Activated CD4-positive, alpha-beta T cell treated with anti-CD3 and anti-CD28 coated beads for 36 hours (primary cell): ENCODE measurements around the gene SPTBN5. TPM values are rescaled to one million over a fixed set of nuclear protein-coding genes. Genes with fewer than 3 reads are reported as not detected.

Experiments used
- ATAC-seq: fragments of 200-7000 bp; cut with Tn5 transposase; one replicate; pipeline ENCODE4 v1.10.0; 2021; ENCODE audit warnings: mild to moderate bottlenecking, moderate library complexity
- CTCF ChIA-PET: fragments of 350-600 bp; sonication (Branson Sonifier 250); formaldehyde crosslinking; loops from one replicate; lab custom pipeline; 2021; ENCODE audit warnings: antibody characterized with exemption; lab: Charles Lee
- POLR2A ChIA-PET: fragments of 350-600 bp; sonication (Branson Sonifier 250); formaldehyde crosslinking; loops from one replicate; lab custom pipeline; 2021; ENCODE audit warnings: antibody characterized with exemption, inconsistent platforms; lab: Charles Lee
- DNase-seq: peaks from one replicate; pipeline ENCODE4 v3.0.0-alpha.2; 2020
- H3K27ac Mint-ChIP-seq: one replicate; pipeline ENCODE4 v1.8.0; 2021; ENCODE audit warnings: mixed read lengths
- H3K27me3 Mint-ChIP-seq: one replicate; pipeline ENCODE4 v1.8.0; 2021; ENCODE audit warnings: mixed read lengths
- H3K36me3 Mint-ChIP-seq: one replicate; pipeline ENCODE4 v1.8.0; 2021; ENCODE audit warnings: low read depth, mixed read lengths
- H3K4me1 Mint-ChIP-seq: one replicate; pipeline ENCODE4 v1.8.0; 2021; ENCODE audit warnings: mixed read lengths
- H3K4me3 Mint-ChIP-seq: one replicate; pipeline ENCODE4 v1.8.0; 2021; ENCODE audit warnings: mild to moderate bottlenecking, moderate library complexity, mixed read lengths
- H3K9me3 Mint-ChIP-seq: one replicate; pipeline ENCODE4 v1.8.0; 2021; ENCODE audit warnings: low read depth, mixed read lengths
- intact Hi-C, 2 experiments: fragments of 100-400 bp; cut with DNase I in 1 of 2; cut with micrococcal nuclease in 1 of 2; formaldehyde crosslinking; loops; one replicate each; pipeline versions ENCODE4 v1.14.2 to v1.15.1; 2022 to 2024; cut with DNase I, micrococcal nuclease
- total RNA-seq, 2 experiments: library from RNA; stranded (reverse); gene quantifications; one replicate each; pipeline ENCODE4 v1.2.3, GENCODE V29; 2021

The SPTBN5 gene
- total RNA-seq, 2 experiments from 2014 or later, result 0.46 to 0.51 TPM

DNA sequence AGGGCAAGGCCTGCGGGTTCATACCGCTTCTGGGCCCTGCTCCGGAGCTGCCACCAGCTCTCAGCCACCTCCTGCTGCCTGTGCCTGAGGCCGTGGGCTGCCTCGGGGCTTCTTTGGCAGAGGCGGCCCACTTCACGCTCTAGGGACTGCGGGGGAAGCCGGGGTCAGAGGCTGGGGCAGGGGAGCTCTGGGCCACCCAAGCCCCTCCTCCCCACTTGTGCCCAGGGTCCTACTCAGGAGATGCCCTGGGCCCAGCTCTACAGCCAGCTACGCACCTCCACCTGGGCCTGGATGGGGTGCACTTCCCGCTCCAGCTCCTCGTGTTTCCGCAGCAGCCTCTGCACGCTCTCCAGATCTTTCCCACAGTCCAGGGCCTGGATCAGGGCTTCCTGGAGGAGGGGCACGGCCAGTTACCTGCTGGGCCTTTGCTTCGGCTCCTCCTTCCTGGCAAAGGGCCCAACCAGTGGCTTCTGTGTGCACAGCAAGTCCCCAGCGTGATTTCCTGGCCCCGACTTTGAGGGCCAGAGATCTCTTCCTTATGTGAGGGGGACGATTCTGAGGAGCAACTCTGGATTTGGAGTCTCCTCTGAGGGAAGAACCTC lies 31.2 kb downstream of the SPTBN5 start:
- Mint-ChIP-seq H3K27ac (no peak overlapping the region), H3K9me3 (no peaks in the 10 kb centered on the region), H3K4me1 (peaks cover 2% of the 10 kb centered on the region), H3K4me3 (no peak overlapping the region), H3K36me3 (no peaks in the 10 kb centered on the region), H3K27me3 (no peaks in the 10 kb centered on the region)
- POLR2A ChIA-PET, result no interaction called here
- ATAC-seq (no peak), DNase-seq (no peak)
- intact Hi-C loops, result no loop called here
- CTCF ChIA-PET, result interaction anchor here (1.1 kb wide), 1 partner anchor 277 kb away, joined by 3 read pairs; no protein-coding TSS in a partner anchor

DNA sequence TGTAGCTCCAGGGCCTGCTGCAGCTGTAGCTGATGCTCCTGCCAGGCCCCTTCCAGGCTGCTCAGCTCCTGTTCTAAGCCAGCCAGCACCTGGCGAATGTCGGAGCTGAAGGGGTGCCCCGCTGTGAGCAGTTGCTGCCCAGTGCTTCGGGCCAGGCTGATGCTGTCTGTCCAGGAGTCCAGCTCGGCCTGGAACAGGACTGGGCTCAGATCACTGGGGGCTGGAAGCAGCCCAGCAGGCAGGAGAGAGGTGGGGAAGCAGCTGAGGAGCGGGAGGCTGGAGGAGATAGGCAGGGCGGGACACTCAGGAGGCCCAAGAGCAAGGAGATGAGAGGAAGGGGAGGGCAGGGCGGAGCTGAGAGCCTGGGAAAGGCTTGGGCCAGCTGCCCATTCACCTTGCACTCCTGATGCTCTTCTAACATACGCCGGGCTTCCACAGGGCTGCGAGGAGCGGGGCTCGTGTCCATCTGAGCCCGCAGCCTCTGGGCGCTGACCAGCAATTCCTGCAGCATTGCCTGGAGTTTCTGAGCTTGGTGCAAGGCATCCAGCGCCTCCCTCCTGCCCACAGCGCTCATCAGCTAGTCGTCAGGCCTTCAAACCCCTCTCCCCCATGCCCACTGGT lies 32.0 kb downstream of the SPTBN5 start:
- DNase-seq (no peak), ATAC-seq (no peak)
- H3K27me3 Mint-ChIP-seq, result no peaks in the 10 kb centered on the region
- no peaks in the 10 kb centered on the region for H3K9me3 Mint-ChIP-seq
- H3K4me3 Mint-ChIP-seq, result no peak overlapping the region
- ChIA-PET POLR2A (interaction anchor here (0.6 kb wide), 1 partner anchor 369 kb away, joined by 3 read pairs; no protein-coding TSS in a partner anchor), CTCF (interaction anchor here (0.6 kb wide), 1 partner anchor 45 kb away, joined by 5 read pairs; no protein-coding TSS in a partner anchor)
- H3K4me1 Mint-ChIP-seq, result peaks cover 2% of the 10 kb centered on the region
- no peaks in the 10 kb centered on the region for H3K36me3 Mint-ChIP-seq
- no peak overlapping the region for H3K27ac Mint-ChIP-seq
- intact Hi-C loops, result no loop called here

DNA sequence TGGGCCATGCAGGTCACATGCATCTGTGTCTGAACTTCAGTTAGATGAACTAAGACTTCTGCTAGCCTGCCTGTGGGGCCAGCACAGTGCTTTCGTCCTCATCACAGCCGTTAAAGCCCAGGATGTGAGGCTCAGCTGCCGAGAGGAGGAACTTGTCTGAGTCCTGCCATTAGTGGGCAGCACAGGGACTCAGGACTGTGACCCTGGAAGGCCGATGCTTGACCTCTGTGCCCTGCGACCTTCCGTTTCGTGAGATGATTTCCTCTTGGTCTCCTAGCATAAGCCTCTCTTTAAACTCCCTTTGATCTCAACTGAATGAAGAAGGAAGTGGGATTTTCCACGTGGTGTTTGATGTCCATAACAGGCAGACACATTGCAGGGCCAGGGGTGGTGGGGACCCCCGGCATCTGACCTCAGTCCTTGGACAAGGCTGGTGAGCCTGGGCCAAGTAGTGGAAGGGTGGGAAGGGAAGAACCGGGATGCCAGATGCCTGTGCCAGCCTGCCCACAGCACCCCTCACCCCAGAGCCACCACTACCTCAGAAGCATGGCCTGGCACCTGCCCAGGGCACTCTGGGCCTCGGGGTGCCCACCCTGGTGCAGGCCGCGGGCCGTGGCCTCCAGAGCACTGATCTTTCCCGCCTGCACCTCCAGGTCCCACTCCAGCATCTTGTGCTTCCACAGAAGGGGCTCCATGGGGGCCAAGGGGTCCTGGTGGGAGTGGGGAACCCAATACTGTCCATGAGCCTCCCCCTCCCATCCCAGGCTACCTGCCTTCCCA lies 33.6 kb downstream of the SPTBN5 start:
- ChIA-PET POLR2A (no interaction called here), CTCF (no interaction called here)
- Mint-ChIP-seq H3K4me1 (peaks cover 2% of the 10 kb centered on the region), H3K4me3 (no peak overlapping the region), H3K27ac (no peak overlapping the region), H3K36me3 (no peaks in the 10 kb centered on the region), H3K27me3 (no peaks in the 10 kb centered on the region), H3K9me3 (no peaks in the 10 kb centered on the region)
- intact Hi-C loops, result no loop called here
- ATAC-seq (no peak), DNase-seq (no peak)

DNA sequence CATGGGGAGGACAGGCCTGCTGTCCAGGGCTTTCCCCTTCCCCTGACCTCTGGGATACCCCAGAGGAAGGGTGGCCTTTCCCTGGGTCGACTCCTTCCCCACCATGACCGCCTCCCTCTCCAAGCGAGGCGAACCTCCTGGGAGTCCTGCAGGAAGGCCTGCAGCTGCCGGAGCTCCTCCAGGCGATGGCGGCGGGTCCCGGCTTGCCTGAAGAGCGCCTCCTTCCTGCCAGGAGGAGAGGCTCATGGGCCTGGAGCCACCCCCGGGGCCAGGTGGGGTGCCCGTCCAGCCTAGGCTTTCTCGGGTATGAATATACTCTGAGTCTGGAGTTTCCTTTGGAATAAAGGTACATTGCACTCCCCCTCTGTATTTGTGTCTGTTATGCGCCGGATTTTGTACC lies 35.1 kb downstream of the SPTBN5 start:
- Mint-ChIP-seq H3K27me3 (no peaks in the 10 kb centered on the region), H3K4me1 (peaks cover 2% of the 10 kb centered on the region), H3K4me3 (no peak overlapping the region), H3K27ac (no peak overlapping the region), H3K9me3 (no peaks in the 10 kb centered on the region), H3K36me3 (no peaks in the 10 kb centered on the region)
- intact Hi-C loops, result no loop called here
- DNase-seq (no peak), ATAC-seq (no peak)
- CTCF ChIA-PET, result interaction anchor here (0.7 to 1.4 kb wide), 2 partner anchors 20 to 46 kb away, joined by 3 read pairs; no protein-coding TSS in a partner anchor
- POLR2A ChIA-PET, result no interaction called here

DNA sequence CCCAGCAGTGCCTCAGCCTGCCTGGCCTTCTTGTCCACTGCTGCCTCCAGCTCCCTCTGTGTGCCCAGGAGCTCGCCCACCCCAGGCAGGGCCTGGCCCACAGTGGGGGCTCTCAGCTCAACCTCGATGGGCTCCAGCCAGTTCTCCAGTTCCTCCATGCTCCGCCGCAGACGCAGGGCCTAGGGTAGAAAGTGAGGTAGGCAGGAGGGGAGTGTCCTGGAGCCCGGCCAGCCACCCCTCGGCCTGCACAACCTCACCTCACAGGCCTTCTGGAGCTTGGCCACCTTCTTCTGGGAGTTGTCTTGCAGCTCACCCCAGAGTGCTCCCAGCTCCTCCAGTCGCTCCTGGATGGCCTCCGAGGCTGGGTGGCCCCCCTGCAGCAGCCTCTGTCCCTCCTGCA lies 36.5 kb downstream of the SPTBN5 start:
- DNase-seq (no peak), ATAC-seq (no peak)
- POLR2A ChIA-PET, result no interaction called here
- CTCF ChIA-PET, result no interaction called here
- H3K36me3 Mint-ChIP-seq, result no peaks in the 10 kb centered on the region
- H3K27ac Mint-ChIP-seq, result no peak overlapping the region
- no peaks in the 10 kb centered on the region for H3K9me3 Mint-ChIP-seq
- H3K4me3 Mint-ChIP-seq, result no peak overlapping the region
- no peaks in the 10 kb centered on the region for H3K27me3 Mint-ChIP-seq
- peaks cover 2% of the 10 kb centered on the region for H3K4me1 Mint-ChIP-seq
- intact Hi-C loops, result no loop called here

DNA sequence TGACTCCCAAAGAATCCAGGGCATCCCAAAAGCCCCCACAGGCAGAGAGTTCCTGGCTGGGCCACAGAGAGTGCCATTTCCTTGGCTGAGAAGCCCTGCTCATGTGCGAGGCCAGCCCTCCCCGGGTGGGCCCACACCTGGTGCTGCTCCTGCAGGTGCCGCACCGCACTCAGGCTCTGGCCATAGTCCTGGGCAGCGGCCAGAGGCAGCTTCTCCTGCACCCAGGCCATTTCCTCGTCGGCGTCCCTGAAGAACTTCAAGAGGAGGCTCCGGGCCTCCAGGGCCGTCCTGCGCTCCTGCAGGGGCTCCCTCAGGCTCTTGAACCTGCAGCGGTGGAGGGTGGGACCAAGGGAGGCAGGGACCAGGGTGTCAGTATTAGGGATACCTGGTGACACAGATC lies 37.1 kb downstream of the SPTBN5 start:
- DNase-seq (no peak), ATAC-seq (no peak)
- Mint-ChIP-seq H3K27ac (no peak overlapping the region), H3K4me1 (peaks cover 2% of the 10 kb centered on the region), H3K36me3 (no peaks in the 10 kb centered on the region), H3K27me3 (no peaks in the 10 kb centered on the region), H3K4me3 (no peak overlapping the region), H3K9me3 (no peaks in the 10 kb centered on the region)
- intact Hi-C loops, result no loop called here
- CTCF ChIA-PET, result no interaction called here
- POLR2A ChIA-PET, result no interaction called here

DNA sequence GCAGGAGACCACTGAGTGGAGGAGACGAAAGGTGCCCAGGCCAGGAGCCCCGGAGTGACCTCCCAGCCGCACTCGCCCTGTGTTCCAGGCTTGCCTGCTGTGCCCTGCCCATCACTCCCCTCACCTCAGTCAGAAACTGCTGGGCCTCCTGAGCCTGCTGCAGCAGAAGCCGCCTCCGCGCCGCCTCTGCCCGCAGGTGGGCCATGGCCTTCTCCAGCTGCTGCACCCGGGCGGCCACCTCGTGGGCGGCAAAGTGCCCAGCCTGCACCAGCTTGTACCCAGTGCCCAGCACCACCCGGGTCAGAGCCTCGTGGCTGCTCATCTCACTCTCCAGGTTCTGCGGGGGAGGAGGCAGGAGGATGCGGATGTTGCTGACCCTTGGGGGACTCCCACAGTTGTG lies 37.6 kb downstream of the SPTBN5 start:
- Mint-ChIP-seq H3K4me3 (no peak overlapping the region), H3K27me3 (no peaks in the 10 kb centered on the region), H3K9me3 (no peaks in the 10 kb centered on the region), H3K36me3 (no peaks in the 10 kb centered on the region), H3K4me1 (peaks cover 2% of the 10 kb centered on the region), H3K27ac (no peak overlapping the region)
- ChIA-PET CTCF (no interaction called here), POLR2A (no interaction called here)
- intact Hi-C loops, result no loop called here
- no peak for ATAC-seq
- DNase-seq, result no peak

GRCh38 chr15:41855261-41855961 lies 38.4 kb downstream of the SPTBN5 start:
- no peaks in the 10 kb centered on the region for H3K36me3 Mint-ChIP-seq
- POLR2A ChIA-PET, result interaction anchor here (0.7 kb wide), 1 partner anchor 345 kb away, joined by 3 read pairs; no protein-coding TSS in a partner anchor
- H3K4me3 Mint-ChIP-seq, result no peak overlapping the region
- intact Hi-C loops, result no loop called here
- no peak for DNase-seq
- H3K9me3 Mint-ChIP-seq, result no peaks in the 10 kb centered on the region
- CTCF ChIA-PET, result interaction anchor here (0.6 to 0.7 kb wide), 2 partner anchors 18 to 624 kb away, joined by 3 read pairs; partner anchors contain the start of gene CHP1
- H3K27me3 Mint-ChIP-seq, result no peaks in the 10 kb centered on the region
- H3K27ac Mint-ChIP-seq, result no peak overlapping the region
- peaks cover 2% of the 10 kb centered on the region for H3K4me1 Mint-ChIP-seq
- no peak for ATAC-seq

GRCh38 chr15:41854443-41854842 lies 39.4 kb downstream of the SPTBN5 start:
- H3K36me3 Mint-ChIP-seq, result no peaks in the 10 kb centered on the region
- ChIA-PET POLR2A (interaction anchor here (0.7 kb wide), 1 partner anchor 344 kb away, joined by 3 read pairs; no protein-coding TSS in a partner anchor), CTCF (no interaction called here)
- ATAC-seq, result no peak
- no peak overlapping the region for H3K4me3 Mint-ChIP-seq
- intact Hi-C loops, result no loop called here
- DNase-seq, result no peak
- no peak overlapping the region for H3K27ac Mint-ChIP-seq
- no peaks in the 10 kb centered on the region for H3K4me1 Mint-ChIP-seq
- H3K27me3 Mint-ChIP-seq, result no peaks in the 10 kb centered on the region
- no peaks in the 10 kb centered on the region for H3K9me3 Mint-ChIP-seq

DNA sequence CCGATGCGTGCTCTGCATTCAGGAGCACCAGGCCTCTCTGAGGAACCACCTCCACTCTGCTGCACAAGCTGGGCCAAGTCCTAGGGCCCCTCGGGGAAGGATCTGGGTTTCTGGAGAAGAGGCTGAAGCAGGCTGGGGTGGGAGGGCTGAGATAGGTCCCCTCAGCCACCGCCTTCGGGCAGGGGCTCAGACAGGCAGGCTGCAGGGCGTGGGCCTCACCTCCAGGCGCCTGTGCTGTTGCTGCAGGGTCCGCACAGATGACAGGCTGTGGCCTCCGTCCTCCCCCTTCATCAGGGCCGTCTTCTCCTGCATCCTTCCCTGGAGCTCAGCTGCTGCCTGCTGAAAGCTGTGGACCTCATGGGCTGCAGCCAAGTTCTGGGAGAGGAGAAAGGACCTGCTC lies 40.0 kb downstream of the SPTBN5 start:
- ATAC-seq, result no peak
- ChIA-PET POLR2A (interaction anchor here (0.6 kb wide), 1 partner anchor 204 kb away, joined by 6 read pairs; no protein-coding TSS in a partner anchor), CTCF (no interaction called here)
- Mint-ChIP-seq H3K27ac (no peak overlapping the region), H3K4me3 (no peak overlapping the region), H3K36me3 (no peaks in the 10 kb centered on the region), H3K4me1 (no peaks in the 10 kb centered on the region), H3K27me3 (no peaks in the 10 kb centered on the region), H3K9me3 (no peaks in the 10 kb centered on the region)
- intact Hi-C loops, result no loop called here
- DNase-seq, result no peak
